Measurements from ENCODE around the gene SCCPDH.

Gene SCCPDH

GRCh38 chr1:246748867-246749266 is 24.7 kb downstream of the SCCPDH start:
- DNase-seq = no peak

DNA sequence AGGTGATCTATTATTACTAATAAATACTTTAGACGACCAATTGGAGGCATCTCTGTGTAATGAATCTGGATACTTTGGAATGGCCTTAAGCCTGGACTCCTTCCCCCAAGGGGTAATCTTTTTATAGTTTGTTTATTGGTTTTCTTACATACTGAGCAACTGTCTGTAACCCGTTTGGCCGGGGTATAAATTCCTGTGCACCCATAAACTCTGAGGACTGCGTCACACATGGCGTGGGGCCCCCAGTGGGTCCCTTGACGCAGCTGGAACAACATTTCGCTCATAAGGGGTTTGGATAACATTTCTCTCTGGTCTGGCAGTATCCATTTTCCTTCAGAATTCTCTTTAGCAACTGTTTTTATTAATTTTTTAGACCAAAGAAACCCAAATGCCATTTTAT is 26.5 kb downstream of the SCCPDH start:
- no peak for DNase-seq

DNA sequence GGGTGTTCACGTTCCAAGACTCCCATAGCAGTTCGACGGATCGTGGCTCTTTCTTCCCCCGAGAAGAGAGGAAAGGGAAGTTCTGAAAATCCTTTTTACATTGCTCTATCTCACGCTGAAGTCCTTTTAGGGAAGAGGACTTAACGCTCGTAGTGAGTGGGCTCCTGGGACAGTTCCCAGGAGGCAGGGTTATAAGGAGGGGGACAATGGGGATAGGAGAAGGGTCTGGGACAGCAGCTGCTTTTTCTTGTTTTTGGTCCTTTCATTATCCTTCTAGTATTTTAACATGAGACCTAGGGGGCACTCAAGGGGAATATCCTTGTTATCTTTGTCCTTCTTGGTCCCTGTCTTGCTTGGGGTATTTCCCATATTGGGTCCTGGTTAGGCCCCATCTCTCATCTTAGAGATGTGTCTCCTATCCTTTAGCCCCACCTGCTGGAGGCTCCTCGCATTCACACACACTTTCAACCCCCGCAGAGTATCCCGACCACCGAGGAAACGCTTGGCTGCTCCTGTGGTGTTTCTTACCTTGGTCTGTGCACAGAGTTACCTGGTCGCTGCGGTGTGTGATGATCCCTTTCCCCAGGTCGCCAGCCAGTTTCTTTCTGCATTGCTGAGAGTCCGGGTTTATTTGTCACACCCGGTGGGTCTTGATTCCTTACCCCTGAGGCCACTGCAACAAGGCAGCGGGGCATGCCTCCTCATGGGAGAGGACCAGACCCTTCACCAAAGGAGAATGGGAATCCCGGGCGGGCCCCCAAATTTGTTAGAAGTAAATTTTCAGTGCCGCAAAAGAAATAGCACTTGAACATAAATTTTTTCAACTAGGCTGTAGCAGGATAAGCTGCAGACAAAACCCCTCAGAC is 29.7 kb downstream of the SCCPDH start:
- peak in 29 of 51 donors; percentile 1 to 56 (median 21) for DNase-seq

DNA sequence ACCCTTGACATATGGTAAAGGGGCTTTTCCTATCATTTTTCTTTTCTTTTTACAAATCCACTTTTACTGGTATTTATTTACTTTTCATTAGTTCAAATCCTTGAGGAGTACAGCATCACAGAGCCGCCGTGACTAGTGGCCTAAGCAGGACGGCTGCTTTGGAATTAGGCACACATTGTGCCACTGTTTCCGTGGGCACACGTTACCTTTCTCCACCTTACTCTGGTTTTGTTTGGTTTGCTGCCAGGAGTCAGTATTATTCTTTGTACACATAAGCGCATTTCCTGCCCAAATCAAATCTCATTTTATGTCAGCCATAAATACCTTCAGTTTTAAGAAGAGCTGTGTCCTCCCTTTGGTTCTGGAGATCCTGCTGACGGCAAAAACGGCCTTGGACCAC is 31.2 kb downstream of the SCCPDH start:
- no peak for DNase-seq

GRCh38 chr1:246760422-246761347 is 36.5 kb downstream of the SCCPDH start:
- DNase-seq = no peak

- no peak for DNase-seq
These were observed 37.2 kb downstream of the SCCPDH start for GRCh38 chr1:246761396-246761795.

DNA sequence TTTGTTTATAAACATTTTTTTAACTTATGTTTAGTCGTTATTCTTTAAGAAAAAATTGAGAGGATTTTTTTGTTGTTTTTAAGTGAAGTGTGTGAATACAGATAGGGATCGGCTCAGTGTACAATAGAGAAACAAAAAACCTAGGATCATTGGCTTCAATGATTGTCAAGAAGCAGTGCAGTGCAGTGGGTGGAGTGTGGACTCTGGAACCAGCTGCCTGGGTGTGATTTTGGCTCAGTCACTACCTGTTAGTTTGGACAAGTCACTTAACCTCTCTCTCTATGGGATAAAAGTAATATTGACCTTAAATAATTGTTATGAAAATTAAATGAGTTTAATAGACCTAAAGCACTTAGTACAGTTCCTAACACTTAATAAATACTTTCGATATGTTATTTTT is 41.3 kb downstream of the SCCPDH start:
- DNase-seq = no peak

DNA sequence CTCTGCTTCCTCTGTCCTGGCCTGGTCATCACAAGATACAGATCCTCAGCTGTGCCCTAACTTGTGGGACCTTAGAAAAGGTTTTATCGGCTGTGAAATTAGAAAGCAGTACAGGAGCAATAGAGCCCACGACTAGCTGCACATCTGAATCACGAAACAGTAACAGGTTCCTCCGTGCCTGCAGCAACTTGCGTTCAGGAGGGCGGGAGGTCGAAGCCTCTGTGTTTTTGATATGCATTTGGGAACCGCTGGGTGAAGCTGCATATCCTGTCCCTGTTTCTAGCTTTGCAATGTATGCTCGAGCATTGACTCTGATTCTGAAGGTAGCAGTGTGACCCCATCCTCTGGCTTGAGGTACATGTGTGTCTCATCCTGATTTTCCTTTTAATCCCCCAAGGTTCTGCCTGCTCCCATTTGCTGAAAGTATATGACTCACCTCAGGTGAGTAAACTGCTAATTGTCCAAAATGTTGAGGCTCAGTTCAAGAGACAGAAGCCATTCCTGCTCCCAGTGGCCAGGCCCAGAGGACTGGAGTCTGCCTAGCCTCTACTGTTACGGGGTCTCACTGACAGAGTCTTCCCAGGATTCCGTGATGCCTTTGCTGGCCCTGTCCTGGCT is 44.3 kb downstream of the SCCPDH start:
- DNase-seq = no peak

- peak in 1 of 51 donors; percentile 11 for DNase-seq
These were observed 45.1 kb downstream of the SCCPDH start for GRCh38 chr1:246769306-246769705.

- no peak for DNase-seq
These were observed 47.2 kb downstream of the SCCPDH start for GRCh38 chr1:246771366-246771765.

- no peak for DNase-seq
These were observed 48.5 kb downstream of the SCCPDH start for GRCh38 chr1:246772686-246773085.

DNA sequence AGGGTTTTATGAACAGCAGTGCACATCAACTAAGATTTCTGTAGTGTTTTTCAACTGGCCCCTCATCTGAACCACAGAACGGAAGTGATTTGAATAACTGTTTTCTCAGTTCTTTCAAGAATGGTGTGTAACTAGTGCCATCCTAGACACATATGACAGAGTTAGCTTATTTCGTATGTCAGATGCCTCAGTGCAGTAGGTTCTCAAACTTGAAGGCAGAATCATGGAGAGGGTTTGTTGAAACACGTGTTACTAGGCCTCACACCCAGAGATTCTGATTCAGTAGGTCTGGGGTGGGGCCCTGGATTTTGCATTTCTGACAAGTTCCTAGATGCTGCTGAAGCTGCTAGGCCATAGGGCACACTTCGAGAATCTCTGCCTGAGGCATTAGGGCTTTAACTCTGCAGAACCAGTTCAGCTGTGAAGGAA is 49.0 kb downstream of the SCCPDH start:
- no peak for DNase-seq

- no peak for DNase-seq
These were observed 51.5 kb downstream of the SCCPDH start for GRCh38 chr1:246775531-246776385.

DNA sequence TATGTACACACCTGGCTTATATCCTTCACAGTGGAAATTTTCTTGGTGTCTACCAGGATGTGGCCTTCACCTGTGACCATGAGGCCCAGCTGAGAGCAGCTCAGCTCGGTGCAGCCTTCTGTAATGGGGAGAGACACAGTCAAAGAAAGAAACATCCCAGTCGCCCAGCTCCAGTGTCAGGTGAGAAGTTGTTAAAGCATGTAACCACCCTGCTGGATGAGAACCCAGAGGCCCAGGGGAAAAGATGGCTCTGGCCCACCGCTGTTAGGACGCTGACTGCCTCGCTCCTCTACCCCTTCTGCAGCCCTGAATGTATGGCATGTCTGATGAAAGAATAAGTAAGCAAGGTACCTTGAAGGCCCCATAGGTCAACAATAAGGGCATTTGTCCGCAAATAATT is 52.7 kb downstream of the SCCPDH start:
- no peak for DNase-seq

DNA sequence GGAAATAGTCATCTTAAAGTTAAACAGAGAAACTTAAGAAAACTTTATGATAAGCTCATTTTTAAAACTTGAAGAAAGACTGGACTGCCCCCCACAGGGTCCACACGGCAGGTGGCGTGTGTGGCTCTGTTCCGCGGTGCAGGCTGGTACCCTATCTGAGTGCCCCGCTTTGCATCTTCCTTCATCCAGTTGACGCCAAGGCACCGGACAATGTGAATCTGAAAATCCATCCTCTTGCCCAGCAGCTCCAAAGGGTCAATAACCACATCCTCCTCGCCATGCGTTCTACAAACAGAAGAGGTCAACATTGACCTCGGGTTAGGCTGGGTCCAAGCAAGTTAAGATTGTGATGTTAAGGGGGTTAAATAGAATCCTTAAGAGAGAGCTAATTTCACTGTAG is 54.5 kb downstream of the SCCPDH start:
- DNase-seq = no peak

DNA sequence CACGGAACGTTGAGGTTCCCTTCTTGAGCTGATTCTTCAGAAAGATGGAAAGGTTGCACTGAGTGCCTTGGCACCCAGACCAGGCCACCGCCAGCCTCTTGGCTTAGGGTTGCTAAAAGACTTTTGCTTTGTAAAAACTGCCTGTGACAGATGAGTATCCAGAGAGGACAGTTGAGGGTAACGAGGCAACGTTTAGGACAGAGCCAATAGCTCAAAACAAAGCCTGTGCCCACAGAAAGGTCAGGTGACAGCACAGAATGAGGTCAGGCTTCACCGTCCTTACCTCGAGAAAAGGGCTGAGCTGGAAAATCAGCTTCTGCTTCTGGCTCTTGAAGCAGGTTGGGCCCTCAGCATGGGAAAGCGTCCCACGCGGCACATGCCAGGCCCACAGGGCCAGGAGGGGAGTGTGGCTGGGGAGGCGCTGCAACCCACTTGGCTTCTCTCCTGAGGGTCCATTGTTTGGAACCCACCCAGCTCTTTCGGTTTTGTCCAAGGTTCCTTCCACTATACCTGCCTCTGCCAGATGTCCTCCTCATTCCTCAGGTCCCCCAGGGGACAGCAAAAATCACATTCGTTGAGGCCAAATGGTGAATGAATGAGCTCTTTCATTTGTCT is 55.5 kb downstream of the SCCPDH start:
- DNase-seq = no peak

- DNase-seq = no peak
These were observed 56.1 kb downstream of the SCCPDH start for GRCh38 chr1:246780264-246780663.

- DNase-seq = no peak
These were observed 57.0 kb downstream of the SCCPDH start for GRCh38 chr1:246781212-246781611.

DNA sequence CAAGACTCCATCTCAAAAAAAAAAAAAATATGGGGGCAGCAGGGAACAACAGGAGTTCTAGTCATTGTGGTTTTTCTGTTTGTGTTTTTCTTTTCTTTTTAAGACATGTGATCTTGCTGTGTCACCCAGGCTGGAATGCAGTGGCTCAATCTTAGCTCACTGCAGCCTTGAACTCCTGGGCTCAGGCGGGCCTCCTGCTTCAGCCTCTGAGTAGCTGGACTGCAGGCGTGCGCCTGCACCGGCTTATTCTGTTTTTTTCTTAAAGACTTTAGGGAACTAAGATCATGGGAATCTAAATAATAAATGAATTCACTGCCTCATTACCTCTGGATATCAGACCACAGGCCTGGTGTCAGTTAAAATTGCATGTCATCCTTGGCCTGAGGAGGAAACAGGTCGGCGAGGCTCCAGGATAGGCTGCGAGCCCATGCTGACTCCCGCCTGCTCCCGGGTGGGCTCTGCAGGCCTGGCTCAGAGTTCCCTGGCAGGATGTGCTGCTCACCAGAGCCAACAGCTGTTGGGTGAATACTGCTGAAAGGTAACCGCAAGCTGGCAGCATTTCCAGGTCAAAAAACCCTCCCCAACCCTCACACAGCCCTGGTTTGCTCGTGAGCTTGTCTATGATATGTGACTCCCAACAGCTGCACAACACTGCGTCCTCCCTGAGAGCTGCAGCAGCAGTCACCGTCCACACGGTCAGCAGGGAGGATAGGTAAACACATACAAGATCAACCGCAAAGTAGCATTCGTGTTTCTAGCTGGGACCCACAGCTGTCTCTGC is 58.1 kb downstream of the SCCPDH start:
- no peak for DNase-seq
